Heart left ventricle (tissue), 13 donors: ENCODE measurements around the gene FAT2.

Source experiments
- CTCF ChIP-seq, 12 donors: fragments of 200-600 bp; sonication (generic) in 4 of 12; IDR thresholded peaks; one replicate each; pipeline versions ENCODE4 v1.5.0 to v1.8.0; 2018 to 2022; ENCODE audit warnings: antibody characterized with exemption in 12 of 12, mild to moderate bottlenecking in 5 of 12
- POLR2A ChIP-seq, 2 donors: fragments of 450-650 bp; IDR thresholded peaks; one replicate each; pipeline ENCODE4 v1.6.1; 2017; ENCODE audit warnings: antibody characterized with exemption in 2 of 2, mild to moderate bottlenecking in 2 of 2, moderate library complexity in 2 of 2
- donor health status: ischemic (EF 13 %, LVEDD 7.1; RV severe dilation, severe dysfunction).
- donor health status: DM: no; HTN: yes; CAD: no.
- donor health status: DM: no; HTN: no; CAD: no.
- donor health status: ischemic (EF 25% LVEDD 6.9; RV normal size, moderate dysfunction).
- donor health status: ischemic (EF 25% LVEDD 5.7; RV mildly dilated, moderate dysfunction).
- donor health status: ischemic (EF 35%, LVEDD 5.7; RV mildly dilated, moderate dysfunction).
- donor health status: nonischemic (EF 11% LVEDD 7.7; RV severe dilation, severe dysfunction).
- donor health status: DM: yes; HTN: yes; CAD: no.
- donor health status: PGD.
- donor health status: ischemic (EF 29% LVEDD 5.4; RV normal size, mild dysfunction).
- donor health status: nonischemic (EF 23%, LVEDD 6.1; RV moderate dilation, normal function).

GRCh38 chr5:151555760-151556576, 35.2 kb downstream of the FAT2 start:
- TF ChIP-seq POLR2A (IDR thresholded peaks at IDR 0.05) (no peak), CTCF (IDR thresholded peaks at IDR 0.05) (no peak)
